Measurements from ENCODE around the gene FRAT1. TPM values are rescaled to one million over a fixed set of nuclear protein-coding genes. Genes with fewer than 3 reads are reported as not detected.
A peak's percentile ranks its signal among the peaks of the same experiment; 100 is the strongest.

The FRAT1 gene
- total and polyA plus RNA-seq, 2 of the 13 experiments (the other 11 are each of a cell fraction or from before 2014, with no cell fraction given): 1.7 to 2.3 TPM

- TF ChIP-seq BCL3 (CRISPR knock-in tag; IDR thresholded peaks at IDR 0.05): peak; percentile 59; the same call in 1 of the 2 replicates
- TF ChIP-seq CEBPB (IDR thresholded peaks at IDR 0.05; ENCODE audit: borderline replicate concordance, low read depth, low read length): no peak
- TF ChIP-seq ZNF367 (CRISPR knock-in tag; IDR thresholded peaks at IDR 0.05; ENCODE audit: borderline replicate concordance): no peak
- TF ChIP-seq YEATS4 (CRISPR knock-in tag; IDR thresholded peaks at IDR 0.05; ENCODE audit: borderline replicate concordance): peak; percentile 80
- TF ChIP-seq ZNF337 (CRISPR knock-in tag; IDR thresholded peaks at IDR 0.05; ENCODE audit: borderline replicate concordance, low read depth): no peak
- TF ChIP-seq MIER2 (CRISPR knock-in tag; IDR thresholded peaks at IDR 0.05): no peak
- TF ChIP-seq NFYB (CRISPR knock-in tag; IDR thresholded peaks at IDR 0.05): peak; percentile 20; the same call in 1 of the 2 replicates
- TF ChIP-seq IKZF5 (CRISPR knock-in tag; IDR thresholded peaks at IDR 0.05): 0 out of 2 replicates have a peak, but pooled peaks have one; percentile 84
- peak; percentile 84 for TF ChIP-seq TARDBP (CRISPR knock-in tag; IDR thresholded peaks at IDR 0.05)
- TF ChIP-seq ZSCAN12 (CRISPR knock-in tag; IDR thresholded peaks at IDR 0.05): peak; percentile 68; the same call in 1 of the 2 replicates
- no peak for TF ChIP-seq PTBP1 (IDR thresholded peaks at IDR 0.05; ENCODE audit: low read depth, low read length, poor library complexity, severe bottlenecking)
- TF ChIP-seq KLF13 (CRISPR knock-in tag; IDR thresholded peaks at IDR 0.05): 0 out of 2 replicates have a peak, but pooled peaks have one; percentile 52
- no peak for TF ChIP-seq PREB (CRISPR knock-in tag; IDR thresholded peaks at IDR 0.05)
- no peak for TF ChIP-seq CREBL2 (CRISPR knock-in tag; IDR thresholded peaks at IDR 0.05; ENCODE audit: borderline replicate concordance)
- peak; percentile 19; the same call in 1 of the 2 replicates for TF ChIP-seq ZNF891 (CRISPR knock-in tag; IDR thresholded peaks at IDR 0.05)
- peak; percentile 48; the same call in 1 of the 2 replicates for TF ChIP-seq ZNF230 (CRISPR knock-in tag; IDR thresholded peaks at IDR 0.05)
- no peak for TF ChIP-seq ISX (CRISPR knock-in tag; conservative IDR thresholded peaks at IDR 0.05)
- TF ChIP-seq NFAT5 (CRISPR knock-in tag; IDR thresholded peaks at IDR 0.05): 0 out of 2 replicates have a peak, but pooled peaks have one; percentile 42
- TF ChIP-seq HOXA3 (CRISPR knock-in tag; IDR thresholded peaks at IDR 0.05): peak; percentile 72
- TF ChIP-seq RFXANK (CRISPR knock-in tag; IDR thresholded peaks at IDR 0.05): 0 out of 2 replicates have a peak, but pooled peaks have one; percentile 27
- peak; percentile 69; the same call in 1 of the 2 replicates for TF ChIP-seq KMT2B (CRISPR knock-in tag; IDR thresholded peaks at IDR 0.05)
Observed at GRCh38 chr10:97334370-97335175, 15.5 kb downstream of the FRAT1 start, which contains the start of gene FRAT2 (continued).

Data from HepG2 (cell line).